Pons (tissue), 1 donor: ENCODE measurements around the gene PLEKHH3.

Experiments
- DNase-seq: peaks from one replicate; pipeline ENCODE4 v3.0.0-alpha.2; 2016; ENCODE audit warnings: low spot score

PLEKHH3 gene

DNA sequence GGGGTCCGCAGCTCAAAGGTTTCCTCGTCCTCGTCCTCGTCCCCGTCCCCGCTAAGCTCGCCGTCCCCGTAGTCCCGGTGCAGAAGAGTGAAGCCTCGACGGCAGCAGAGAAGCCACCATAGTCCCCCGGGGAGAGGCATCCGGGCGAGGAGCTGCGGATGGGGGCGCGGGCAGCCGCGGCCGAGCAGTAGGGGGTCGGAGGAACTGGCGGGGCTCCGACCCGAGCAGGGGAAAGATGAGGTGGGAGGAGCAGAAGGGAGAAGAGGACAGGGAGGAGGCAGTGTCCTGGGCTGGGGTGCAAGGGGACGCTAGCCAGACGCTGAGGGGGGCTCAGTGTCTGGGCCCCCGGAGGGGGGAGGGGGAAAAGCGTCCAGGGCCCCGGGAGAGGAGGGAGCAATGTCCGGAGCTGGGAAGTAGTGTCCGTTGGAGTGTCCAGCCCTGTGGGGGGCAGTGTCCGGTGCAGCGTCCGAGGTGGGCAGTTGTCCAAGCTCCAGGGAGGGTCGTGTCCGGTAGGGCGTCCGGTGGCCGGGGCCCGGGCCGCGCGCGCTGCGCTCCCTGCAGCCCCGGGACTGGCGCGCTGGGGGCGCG lies at the start of gene PLEKHH3:
Gene PLEKHH3, minus strand, starts transcription at position 571 of the 588 bp plus-strand sequence. Its CDS starts 431 bp downstream, at position 140.
- DNase-seq: no peak

DNA sequence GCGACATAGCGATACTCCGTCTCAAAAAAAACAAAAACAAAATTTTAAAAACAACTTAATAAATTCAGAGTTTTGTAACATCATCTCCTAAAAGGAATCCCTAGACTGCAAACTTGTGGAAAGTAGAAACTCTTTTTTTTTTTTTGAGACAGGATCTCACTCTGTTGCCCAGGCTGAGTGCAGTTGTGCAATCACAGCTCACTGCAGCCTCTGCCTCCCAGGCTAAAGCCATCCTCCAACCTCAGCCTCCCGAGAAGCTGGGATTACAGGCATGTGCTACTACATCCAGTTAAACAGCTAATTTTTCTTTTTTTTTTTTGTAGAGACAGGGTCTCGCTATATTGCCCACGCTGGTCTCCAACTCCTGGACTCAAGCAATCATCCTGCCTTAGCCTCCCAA lies 48.3 kb upstream of the PLEKHH3 start:
- no peak for DNase-seq

GRCh38 chr17:42723636-42724035 lies 46.8 kb upstream of the PLEKHH3 start:
- no peak for DNase-seq

- peak; percentile 92 for DNase-seq
Observed at GRCh38 chr17:42720996-42721583, 44.3 kb upstream of the PLEKHH3 start.

GRCh38 chr17:42709561-42709960 lies 32.8 kb upstream of the PLEKHH3 start:
- peak; percentile 14 for DNase-seq

- no peak for DNase-seq
Observed at GRCh38 chr17:42708588-42708987, 31.8 kb upstream of the PLEKHH3 start.

DNA sequence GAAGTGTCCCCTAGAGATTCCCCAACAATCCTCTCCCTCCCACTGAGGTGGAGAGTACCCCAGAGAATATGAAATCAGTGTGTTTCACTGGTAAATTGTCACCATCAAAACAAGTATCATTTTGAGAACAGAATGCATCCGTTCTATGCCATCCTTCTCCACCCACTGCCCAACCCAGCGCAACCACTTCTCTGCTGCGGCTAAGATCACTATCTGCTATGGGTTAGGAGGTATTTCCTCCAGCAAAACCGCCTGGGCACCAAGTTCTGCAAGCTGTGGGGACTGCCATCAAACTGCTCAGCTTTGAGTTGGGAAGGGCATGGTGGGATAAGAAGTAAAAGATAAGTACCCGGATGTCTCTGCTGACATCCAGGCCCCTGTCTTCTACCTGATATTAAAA lies 29.9 kb upstream of the PLEKHH3 start:
- DNase-seq: no peak

DNA sequence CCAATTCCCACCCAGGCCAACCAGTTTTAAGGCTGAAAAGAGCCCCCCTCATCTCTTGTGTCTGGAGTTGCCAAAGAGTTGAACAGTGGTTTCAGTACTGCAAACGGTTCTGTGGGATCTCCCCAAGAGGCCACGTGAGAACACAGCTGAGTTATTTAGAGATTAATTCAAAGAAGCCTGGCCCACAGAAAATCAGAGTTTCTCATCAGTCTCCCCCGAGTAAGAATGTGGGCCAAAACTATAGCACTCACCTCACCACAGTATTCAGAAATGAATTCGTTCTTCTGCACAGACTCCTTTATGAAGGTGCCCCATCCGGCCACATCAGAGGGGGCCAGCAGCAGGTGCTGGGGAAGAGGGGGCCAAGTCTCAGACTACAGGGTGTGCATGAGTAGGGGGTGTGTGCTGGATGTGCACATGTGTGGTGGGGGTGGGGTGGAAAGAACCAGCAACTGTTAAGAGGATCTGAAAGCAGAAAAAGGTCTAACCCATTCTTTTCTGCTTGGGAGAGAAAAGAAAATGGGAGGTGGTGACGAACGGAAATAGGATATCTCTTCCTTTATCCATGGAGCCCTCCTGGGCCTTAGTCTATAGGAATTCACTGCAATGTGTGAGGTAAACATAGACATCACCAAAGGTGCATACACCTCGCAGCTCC lies 28.2 kb upstream of the PLEKHH3 start:
- no peak for DNase-seq

DNA sequence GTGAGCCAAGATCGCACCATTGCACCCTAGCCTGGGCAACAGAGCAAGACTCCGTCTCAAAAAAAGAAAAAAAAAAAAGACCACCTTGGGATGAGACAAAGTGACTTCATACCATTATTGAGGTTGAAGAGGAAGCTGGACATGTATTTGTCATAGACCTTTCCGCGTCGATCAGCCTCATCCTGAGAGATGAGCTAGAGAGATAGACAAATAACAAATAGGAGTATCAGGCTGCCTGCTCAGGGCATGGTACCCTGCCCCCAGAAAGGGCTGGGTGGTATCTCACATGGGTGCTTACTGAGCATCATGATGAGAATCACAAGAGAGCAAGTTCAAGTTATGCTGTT lies 27.7 kb upstream of the PLEKHH3 start:
- no peak for DNase-seq

- no peak for DNase-seq
Observed at GRCh38 chr17:42702446-42702845, 25.7 kb upstream of the PLEKHH3 start.

GRCh38 chr17:42700586-42701289 lies 23.9 kb upstream of the PLEKHH3 start:
- no peak for DNase-seq

DNA sequence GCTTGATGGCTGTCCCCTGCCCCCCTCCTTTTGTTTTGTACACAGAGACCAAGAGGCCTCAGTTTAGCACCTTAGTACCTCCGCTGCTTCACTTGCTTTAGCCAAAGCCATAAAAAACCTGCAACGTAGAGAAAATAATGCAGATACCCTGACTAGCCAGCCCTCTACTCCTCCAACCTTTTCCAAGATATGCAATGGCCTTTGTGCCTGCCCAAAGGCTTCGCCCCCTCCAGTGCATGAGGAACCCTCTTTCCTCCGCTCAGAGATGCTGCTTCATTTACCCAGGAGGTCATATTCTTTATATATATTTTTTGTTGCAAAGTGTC lies 22.6 kb upstream of the PLEKHH3 start:
- no peak for DNase-seq

DNA sequence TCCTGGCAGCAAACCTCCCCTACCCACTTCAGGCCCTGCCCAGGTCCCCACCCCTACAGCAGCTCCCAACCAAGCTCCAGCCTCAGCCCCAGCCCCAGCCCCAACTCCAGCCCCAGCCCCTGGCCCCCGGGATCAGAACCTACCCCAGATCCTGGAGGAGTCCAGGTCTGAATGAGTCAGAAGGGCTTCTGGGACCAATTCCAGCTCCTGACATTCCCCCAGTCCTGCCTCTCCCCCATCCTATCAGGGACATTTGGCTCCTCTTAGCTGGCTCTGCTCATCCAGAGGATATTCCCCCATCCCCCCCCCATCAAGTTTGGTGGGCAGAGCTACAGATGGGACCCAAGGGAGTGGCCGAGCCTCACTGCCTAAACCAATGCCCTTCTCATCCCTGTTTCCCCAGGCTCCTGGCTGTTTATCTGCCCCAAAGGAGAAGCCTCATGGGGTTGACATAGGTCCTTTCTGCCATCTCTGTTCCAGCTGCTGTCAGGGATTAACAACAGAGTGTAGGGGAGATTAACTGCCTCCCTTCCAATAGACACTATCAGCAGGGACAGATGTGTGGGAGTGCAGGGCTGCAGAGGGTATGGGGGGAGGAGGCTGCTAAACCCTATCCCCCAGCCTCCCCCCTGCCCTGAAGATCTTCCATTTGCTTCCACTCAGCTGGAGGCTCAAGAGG lies 22.1 kb upstream of the PLEKHH3 start:
- DNase-seq: no peak

GRCh38 chr17:42697108-42697811 lies 20.5 kb upstream of the PLEKHH3 start:
- no peak for DNase-seq

- no peak for DNase-seq
Observed at GRCh38 chr17:42695500-42695899, 18.7 kb upstream of the PLEKHH3 start.

DNA sequence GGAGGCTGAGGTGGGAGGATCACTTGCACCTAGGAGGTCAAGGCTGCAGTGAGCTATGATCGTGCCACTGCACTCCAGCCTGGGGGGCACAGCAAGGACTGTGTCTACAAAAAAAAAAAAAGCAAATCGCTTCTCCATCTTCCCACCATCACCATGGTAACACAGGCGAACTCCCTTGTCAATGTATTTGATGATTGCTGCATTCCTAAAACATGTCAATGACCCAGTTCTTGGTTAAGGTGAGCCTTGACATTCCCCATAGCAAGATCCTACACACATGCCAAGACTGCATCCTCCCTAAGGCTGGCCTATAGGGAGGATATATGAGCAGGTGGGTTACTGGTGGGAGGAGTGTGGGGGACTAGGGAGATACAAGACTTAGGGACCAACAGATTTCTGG lies 17.7 kb upstream of the PLEKHH3 start:
- DNase-seq: no peak

- DNase-seq: no peak
Observed at GRCh38 chr17:42692489-42692888, 15.7 kb upstream of the PLEKHH3 start.

- DNase-seq: no peak
Observed at GRCh38 chr17:42691021-42691545, 14.3 kb upstream of the PLEKHH3 start.

- DNase-seq: no peak
Observed at GRCh38 chr17:42690596-42690995, 13.8 kb upstream of the PLEKHH3 start.

DNA sequence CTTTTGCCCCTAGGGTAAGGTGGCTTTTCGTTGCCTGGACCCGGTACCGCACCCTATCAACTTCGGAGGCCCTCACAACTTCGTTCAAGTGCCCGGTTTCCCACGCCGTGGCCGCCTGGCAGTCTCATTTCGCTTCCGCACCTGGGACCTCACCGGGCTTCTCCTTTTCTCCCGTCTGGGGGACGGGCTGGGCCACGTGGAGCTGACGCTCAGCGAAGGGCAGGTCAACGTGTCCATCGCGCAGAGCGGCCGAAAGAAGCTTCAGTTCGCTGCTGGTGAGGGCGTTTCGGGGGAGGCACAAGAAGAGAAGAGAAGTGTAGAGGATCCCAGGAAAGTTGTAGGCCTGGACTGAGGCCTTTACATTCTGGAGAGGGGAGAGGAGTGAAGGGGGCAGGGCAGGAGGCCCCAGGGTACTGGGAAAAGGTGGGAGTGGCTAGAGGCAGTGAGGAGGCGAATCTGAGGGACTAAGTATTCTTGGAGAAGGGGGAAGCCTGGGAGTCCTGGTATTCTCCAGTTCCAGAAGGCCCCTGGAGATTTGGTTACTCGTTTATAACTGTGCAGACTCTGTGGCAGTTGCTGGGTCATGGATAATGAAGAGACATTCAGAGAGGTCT lies 11.0 kb upstream of the PLEKHH3 start:
- no peak for DNase-seq

- DNase-seq: no peak
Observed at GRCh38 chr17:42686520-42687128, 9.8 kb upstream of the PLEKHH3 start.
